ENCODE measurements around the gene ARHGEF12. TPM values are rescaled to one million over a fixed set of nuclear protein-coding genes. Genes with fewer than 3 reads are reported as not detected.

The ARHGEF12 gene
- total RNA-seq, 2 donors from 2014 or later = 46.5 to 71.1 TPM

DNA sequence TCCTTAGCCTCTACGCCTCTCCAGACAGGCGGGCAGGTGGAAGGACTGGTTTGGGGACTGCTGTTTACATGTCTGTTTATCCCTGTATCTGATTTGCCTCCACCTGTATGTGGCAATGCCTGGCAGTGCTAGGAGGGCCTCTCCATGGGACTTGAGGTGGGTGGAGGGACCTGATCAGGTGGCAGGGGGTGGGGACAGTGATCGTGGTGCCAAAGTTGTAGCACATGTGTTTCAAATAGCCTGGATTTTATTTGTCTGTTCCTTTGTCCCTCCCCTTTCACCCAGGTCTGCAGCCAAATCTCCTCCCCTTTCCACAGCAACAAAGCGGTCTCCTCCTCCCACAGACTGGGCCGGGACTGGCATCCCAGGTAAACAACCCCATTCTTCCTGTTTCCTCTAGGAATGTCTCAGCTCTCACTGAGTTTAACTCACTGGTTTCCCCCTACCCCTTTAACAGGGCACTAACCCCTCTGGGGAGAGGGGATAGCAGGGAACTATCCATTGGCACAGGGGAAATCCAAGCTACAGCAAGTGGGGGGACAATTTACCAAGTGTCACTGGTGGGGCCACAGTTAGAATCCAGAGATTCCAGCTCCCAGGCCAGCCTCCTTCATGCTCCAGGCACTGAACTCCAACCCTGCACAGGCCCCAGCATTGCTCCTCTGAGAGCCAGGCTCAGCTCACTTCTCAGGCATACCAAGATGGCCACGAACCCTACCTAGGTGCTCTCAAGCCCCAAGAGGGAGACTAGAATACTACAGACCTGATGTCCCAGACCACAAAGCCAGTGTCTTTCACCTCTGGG lies 34.0 kb upstream of the ARHGEF12 start:
- intact Hi-C loops (cut with DNase I) = no loop called here
- H3K4me1 ChIP-seq = peaks cover 29% of the 10 kb centered on the region
- 24 to 25% methylated on average over 5 to 6 of the region's 6 CpGs for WGBS, 2 donors
- DNase-seq = peak; percentile 58 to 88 (median 83)
- no peaks in the 10 kb centered on the region for H3K9me3 ChIP-seq
- no peak overlapping the region for H3K4me3 ChIP-seq
- no peaks in the 10 kb centered on the region for H3K36me3 ChIP-seq (replicated peaks in 1 of 2; ENCODE audit: insufficient read depth in 1 of 2, low read depth in 2 of 2)
- TF ChIP-seq, protein P1, sequence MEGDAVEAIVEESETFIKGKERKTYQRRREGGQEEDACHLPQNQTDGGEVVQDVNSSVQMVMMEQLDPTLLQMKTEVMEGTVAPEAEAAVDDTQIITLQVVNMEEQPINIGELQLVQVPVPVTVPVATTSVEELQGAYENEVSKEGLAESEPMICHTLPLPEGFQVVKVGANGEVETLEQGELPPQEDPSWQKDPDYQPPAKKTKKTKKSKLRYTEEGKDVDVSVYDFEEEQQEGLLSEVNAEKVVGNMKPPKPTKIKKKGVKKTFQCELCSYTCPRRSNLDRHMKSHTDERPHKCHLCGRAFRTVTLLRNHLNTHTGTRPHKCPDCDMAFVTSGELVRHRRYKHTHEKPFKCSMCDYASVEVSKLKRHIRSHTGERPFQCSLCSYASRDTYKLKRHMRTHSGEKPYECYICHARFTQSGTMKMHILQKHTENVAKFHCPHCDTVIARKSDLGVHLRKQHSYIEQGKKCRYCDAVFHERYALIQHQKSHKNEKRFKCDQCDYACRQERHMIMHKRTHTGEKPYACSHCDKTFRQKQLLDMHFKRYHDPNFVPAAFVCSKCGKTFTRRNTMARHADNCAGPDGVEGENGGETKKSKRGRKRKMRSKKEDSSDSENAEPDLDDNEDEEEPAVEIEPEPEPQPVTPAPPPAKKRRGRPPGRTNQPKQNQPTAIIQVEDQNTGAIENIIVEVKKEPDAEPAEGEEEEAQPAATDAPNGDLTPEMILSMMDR (IDR thresholded peaks at IDR 0.05) = no peak
- TF ChIP-seq POLR2A (IDR thresholded peaks at IDR 0.05) = no peak
- ATAC-seq = peak; percentile 66
- no peaks in the 10 kb centered on the region for H3K27me3 ChIP-seq
- H3K27ac ChIP-seq = peak overlapping the region; percentile 37 to 77 (median 52)

GRCh38 chr11:120303004-120303637 lies 33.1 kb upstream of the ARHGEF12 start:
- 0 to 16% methylated on average over 1 to 3 of the region's 3 CpGs for WGBS, 2 donors
- peak; percentile 81 to 86 (median 84) for DNase-seq
- no peak for TF ChIP-seq POLR2A (IDR thresholded peaks at IDR 0.05)
- TF ChIP-seq, protein P1 (IDR thresholded peaks at IDR 0.05) = peak; percentile 82 to 94 (median 89)
- H3K4me3 ChIP-seq = no peak overlapping the region
- intact Hi-C loops (cut with DNase I) = no loop called here
- peak overlapping the region; percentile 26 to 77 (median 52) for H3K27ac ChIP-seq
- ATAC-seq = peak; percentile 55
- no peaks in the 10 kb centered on the region for H3K9me3 ChIP-seq
- H3K27me3 ChIP-seq = no peaks in the 10 kb centered on the region
- H3K36me3 ChIP-seq (replicated peaks in 1 of 2; ENCODE audit: insufficient read depth in 1 of 2, low read depth in 2 of 2) = no peaks in the 10 kb centered on the region
- peaks cover 29% of the 10 kb centered on the region for H3K4me1 ChIP-seq

DNA sequence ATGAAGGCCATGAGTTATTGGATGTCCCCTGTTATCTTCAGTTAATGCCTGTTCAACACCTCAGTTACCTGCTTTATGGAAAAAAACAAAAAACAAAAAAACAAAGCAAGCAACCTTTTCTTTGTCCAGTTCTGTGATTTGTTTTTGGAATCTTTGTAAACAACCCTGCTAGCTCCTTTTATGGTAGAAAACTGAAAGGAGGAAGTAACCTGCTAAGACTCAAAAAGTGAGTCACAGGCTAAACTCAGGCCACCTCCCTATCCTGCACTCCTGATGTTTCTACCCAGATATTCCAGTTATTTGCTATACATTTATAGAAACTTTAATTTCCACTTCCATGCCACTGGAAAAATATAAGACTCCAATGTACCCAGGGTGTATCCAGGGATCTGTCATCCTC lies 31.7 kb upstream of the ARHGEF12 start:
- no peaks in the 10 kb centered on the region for H3K36me3 ChIP-seq (replicated peaks in 1 of 2; ENCODE audit: insufficient read depth in 1 of 2, low read depth in 2 of 2)
- no peaks in the 10 kb centered on the region for H3K27me3 ChIP-seq
- no peaks in the 10 kb centered on the region for H3K9me3 ChIP-seq
- no peak overlapping the region for H3K4me3 ChIP-seq
- H3K4me1 ChIP-seq = peaks cover 29% of the 10 kb centered on the region
- ATAC-seq = no peak
- H3K27ac ChIP-seq = no peak overlapping the region
- intact Hi-C loops (cut with DNase I) = no loop called here
- DNase-seq = no peak
- no peak for TF ChIP-seq POLR2A (IDR thresholded peaks at IDR 0.05)
- TF ChIP-seq, protein P1 (IDR thresholded peaks at IDR 0.05) = no peak

DNA sequence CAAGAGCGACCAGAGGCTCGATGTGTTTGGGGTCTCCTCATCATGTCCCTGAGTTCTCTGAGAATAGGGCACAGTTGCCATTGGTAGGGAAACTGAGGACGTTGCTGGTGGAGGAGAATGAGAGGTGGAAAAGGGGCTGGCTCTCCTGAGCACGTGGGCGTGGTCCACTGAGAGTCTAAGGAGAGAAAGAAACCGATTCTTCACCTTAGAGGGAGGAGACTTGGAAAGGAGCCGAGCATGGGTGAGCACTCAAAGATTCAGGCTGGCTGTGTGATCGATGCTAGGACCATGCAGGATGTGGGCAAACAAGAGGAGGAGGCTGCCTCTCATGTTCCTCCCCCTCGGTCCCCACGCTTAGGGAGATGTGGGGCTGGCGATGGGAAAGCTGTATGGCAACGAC lies 30.9 kb upstream of the ARHGEF12 start:
- Histone ChIP-seq H3K9me3 (no peaks in the 10 kb centered on the region), H3K4me1 (peaks cover 23% of the 10 kb centered on the region), H3K27me3 (no peaks in the 10 kb centered on the region), H3K36me3 (replicated peaks in 1 of 2; ENCODE audit: insufficient read depth in 1 of 2, low read depth in 2 of 2) (no peaks in the 10 kb centered on the region), H3K4me3 (no peak overlapping the region), H3K27ac (no peak overlapping the region)
- 69 to 73% methylated on average over 12 of the region's 12 CpGs for WGBS, 2 donors
- TF ChIP-seq POLR2A (IDR thresholded peaks at IDR 0.05) = no peak
- TF ChIP-seq, protein P1 (IDR thresholded peaks at IDR 0.05) = no peak
- DNase-seq = no peak
- intact Hi-C loops (cut with DNase I) = no loop called here
- ATAC-seq = no peak
